ENCODE data around the gene STUB1. TPM values are rescaled to one million over a fixed set of nuclear protein-coding genes. Genes with fewer than 3 reads are reported as not detected.
"Not testable (repeated sequence)": the region's sequence is repeated elsewhere in the genome, so short reads cannot be mapped to it uniquely, and the experiment has no call there.

The STUB1 gene
- total RNA-seq, 5 donors from 2014 or later (not counting 1 experiment from before 2014, with no cell fraction given) = 67.3 to 119 (median 114) TPM

- H3K4me3 ChIP-seq (ENCODE audit: control insufficient read depth in 1 of 2, extremely low read depth in 1 of 2, low read length in 1 of 2) = no peak overlapping the region
- ATAC-seq (replicated peaks in 1 of 4) (no peak), DNase-seq (no peak)
- WGBS (ENCODE audit: insufficient coverage) = 94% methylated on average over 56 of the region's 61 CpGs
- H3K27ac ChIP-seq (ENCODE audit: low read length) = no peak overlapping the region
- POLR2A ChIA-PET = no interaction called here
- H3K4me1 Mint-ChIP-seq = peaks cover 10 to 46% (median 46%) of the 10 kb centered on the region in 3 donors
- no peaks in the 10 kb centered on the region for H3K9me3 Mint-ChIP-seq
- no peak overlapping the region for H3K27ac Mint-ChIP-seq
- H3K9me3 ChIP-seq = no peaks in the 10 kb centered on the region
- H3K27me3 ChIP-seq (replicated peaks in 1 of 2; ENCODE audit: control insufficient read depth in 2 of 2, extremely low read depth in 1 of 2, insufficient read depth in 2 of 2, low read length in 1 of 2) = no peaks in the 10 kb centered on the region
- peak overlapping the region in 2 of 3 donors; percentile 28 to 45 for H3K4me3 Mint-ChIP-seq
- H3K36me3 Mint-ChIP-seq = peaks cover 4% of the 10 kb centered on the region
- H3K4me1 ChIP-seq (ENCODE audit: control insufficient read depth in 1 of 2, extremely low read depth in 1 of 2, insufficient read depth in 2 of 2, low read length in 2 of 2) = peaks cover 8 to 69% of the 10 kb centered on the region in 2 experiments
- CTCF ChIA-PET = no interaction called here
- no peaks in the 10 kb centered on the region for H3K27me3 Mint-ChIP-seq
- peaks cover 8 to 28% of the 10 kb centered on the region in 2 donors for H3K36me3 ChIP-seq (ENCODE audit: control insufficient read depth in 2 of 2, extremely low read depth in 1 of 2, insufficient read depth in 1 of 2, low read length in 1 of 2)
These were observed 4.9 kb downstream of the STUB1 start for GRCh38 chr16:684961-685696.

GRCh38 chr16:685967-686366, 5.8 kb downstream of the STUB1 start:
- peak overlapping the region in 2 of 3 donors; percentile 45 to 56 for H3K4me3 Mint-ChIP-seq
- ChIA-PET CTCF (no interaction called here), POLR2A (interaction anchor here in 1 of 2 donors (0.6 kb wide), 1 partner anchor 631 kb away, joined by 5 read pairs; no protein-coding TSS in a partner anchor)
- Histone ChIP-seq H3K9me3 (no peaks in the 10 kb centered on the region), H3K27me3 (replicated peaks in 1 of 2; ENCODE audit: control insufficient read depth in 2 of 2, extremely low read depth in 1 of 2, insufficient read depth in 2 of 2, low read length in 1 of 2) (no peaks in the 10 kb centered on the region), H3K4me1 (ENCODE audit: control insufficient read depth in 1 of 2, extremely low read depth in 1 of 2, insufficient read depth in 2 of 2, low read length in 2 of 2) (peaks cover 8 to 72% of the 10 kb centered on the region in 2 experiments), H3K27ac (ENCODE audit: low read length) (no peak overlapping the region), H3K36me3 (ENCODE audit: control insufficient read depth in 2 of 2, extremely low read depth in 1 of 2, insufficient read depth in 1 of 2, low read length in 1 of 2) (peaks cover 8 to 28% of the 10 kb centered on the region in 2 donors), H3K4me3 (ENCODE audit: control insufficient read depth in 1 of 2, extremely low read depth in 1 of 2, low read length in 1 of 2) (no peak overlapping the region)
- no peaks in the 10 kb centered on the region for H3K27me3 Mint-ChIP-seq
- no peaks in the 10 kb centered on the region for H3K9me3 Mint-ChIP-seq
- peak overlapping the region; percentile 28 to 36 for H3K27ac Mint-ChIP-seq
- peaks cover 13 to 51% (median 50%) of the 10 kb centered on the region in 3 donors for H3K4me1 Mint-ChIP-seq
- ATAC-seq (replicated peaks in 1 of 4) = no peak
- no peak for DNase-seq
- 82% methylated on average over 8 of the region's 10 CpGs for whole genome bisulfite sequencing (ENCODE audit: insufficient coverage)
- peaks cover 4% of the 10 kb centered on the region for H3K36me3 Mint-ChIP-seq

DNA sequence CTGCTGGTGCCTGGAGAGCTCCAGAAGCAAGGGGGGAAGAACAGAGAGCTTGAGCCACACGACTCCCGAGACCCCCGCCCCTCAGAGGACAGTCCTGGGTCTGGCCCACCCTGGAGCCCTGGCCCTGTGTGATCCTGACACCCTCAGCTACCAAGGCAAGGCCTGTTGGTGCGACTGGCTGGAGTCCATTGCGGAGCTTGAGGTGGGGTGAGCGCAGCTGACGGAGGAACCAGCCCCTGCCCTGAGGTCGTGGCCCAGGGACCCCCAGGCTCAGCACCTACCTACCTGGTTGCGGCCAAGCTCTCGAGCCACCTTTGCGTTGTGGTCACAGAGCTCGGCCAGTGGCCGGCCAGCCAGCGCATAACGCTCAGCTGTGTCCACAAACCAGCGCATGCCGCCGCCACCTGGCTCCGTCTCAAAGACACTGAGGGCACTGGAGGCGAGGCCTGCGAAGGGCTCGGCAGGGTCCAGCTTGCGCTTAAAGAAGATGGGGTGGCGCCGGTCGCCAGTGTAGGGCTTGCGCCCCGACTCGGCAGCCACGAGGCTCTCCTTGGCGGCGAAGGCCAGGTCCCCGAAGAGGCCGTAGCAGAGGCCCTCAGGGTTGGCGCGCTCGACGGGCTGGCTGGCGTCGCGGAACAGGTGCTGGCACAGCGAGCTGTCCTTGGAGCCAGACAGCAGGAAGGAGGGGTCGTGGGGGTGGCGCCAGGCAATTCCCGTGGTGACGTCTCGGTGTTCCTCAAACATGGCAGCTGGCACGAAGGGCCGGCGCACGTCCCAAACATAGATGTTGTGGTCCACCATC, 6.5 kb downstream of the STUB1 start:
- ATAC-seq (replicated peaks in 1 of 4) (no peak), DNase-seq (no peak)
- Histone ChIP-seq H3K4me3 (ENCODE audit: control insufficient read depth in 1 of 2, extremely low read depth in 1 of 2, low read length in 1 of 2) (no peak overlapping the region), H3K36me3 (ENCODE audit: control insufficient read depth in 2 of 2, extremely low read depth in 1 of 2, insufficient read depth in 1 of 2, low read length in 1 of 2) (peaks cover 8 to 25% of the 10 kb centered on the region in 2 donors), H3K9me3 (no peaks in the 10 kb centered on the region), H3K27me3 (replicated peaks in 1 of 2; ENCODE audit: control insufficient read depth in 2 of 2, extremely low read depth in 1 of 2, insufficient read depth in 2 of 2, low read length in 1 of 2) (no peaks in the 10 kb centered on the region), H3K27ac (ENCODE audit: low read length) (no peak overlapping the region), H3K4me1 (ENCODE audit: control insufficient read depth in 1 of 2, extremely low read depth in 1 of 2, insufficient read depth in 2 of 2, low read length in 2 of 2) (peaks cover 8 to 67% of the 10 kb centered on the region in 2 experiments)
- no peak overlapping the region for H3K27ac Mint-ChIP-seq
- WGBS (ENCODE audit: insufficient coverage) = 96% methylated on average over 51 of the region's 51 CpGs
- H3K4me3 Mint-ChIP-seq = peak overlapping the region in 2 of 3 donors; percentile 34 to 45
- ChIA-PET POLR2A (interaction anchor here in 1 of 2 donors (0.6 kb wide), 1 partner anchor 630 kb away, joined by 5 read pairs; no protein-coding TSS in a partner anchor), CTCF (no interaction called here)
- peaks cover 17 to 47% (median 47%) of the 10 kb centered on the region in 3 donors for H3K4me1 Mint-ChIP-seq
- no peaks in the 10 kb centered on the region for H3K27me3 Mint-ChIP-seq
- H3K36me3 Mint-ChIP-seq = peaks cover 4% of the 10 kb centered on the region
- H3K9me3 Mint-ChIP-seq = no peaks in the 10 kb centered on the region

GRCh38 chr16:687499-687898, 7.3 kb downstream of the STUB1 start:
- Histone ChIP-seq H3K27me3 (replicated peaks in 1 of 2; ENCODE audit: control insufficient read depth in 2 of 2, extremely low read depth in 1 of 2, insufficient read depth in 2 of 2, low read length in 1 of 2) (no peaks in the 10 kb centered on the region), H3K27ac (ENCODE audit: low read length) (no peak overlapping the region), H3K4me1 (ENCODE audit: control insufficient read depth in 1 of 2, extremely low read depth in 1 of 2, insufficient read depth in 2 of 2, low read length in 2 of 2) (peaks cover 8 to 61% of the 10 kb centered on the region in 2 experiments), H3K36me3 (ENCODE audit: control insufficient read depth in 2 of 2, extremely low read depth in 1 of 2, insufficient read depth in 1 of 2, low read length in 1 of 2) (peaks cover 3 to 17% of the 10 kb centered on the region in 2 donors), H3K9me3 (no peaks in the 10 kb centered on the region), H3K4me3 (ENCODE audit: control insufficient read depth in 1 of 2, extremely low read depth in 1 of 2, low read length in 1 of 2) (no peak overlapping the region)
- 90% methylated on average over 18 of the region's 19 CpGs for WGBS (ENCODE audit: insufficient coverage)
- CTCF ChIA-PET = no interaction called here
- H3K9me3 Mint-ChIP-seq = no peaks in the 10 kb centered on the region
- H3K4me1 Mint-ChIP-seq = peaks cover 14 to 45% (median 39%) of the 10 kb centered on the region in 3 donors
- DNase-seq (no peak), ATAC-seq (replicated peaks in 1 of 4) (no peak)
- POLR2A ChIA-PET = no interaction called here
- H3K36me3 Mint-ChIP-seq = peaks cover 1% of the 10 kb centered on the region
- no peak overlapping the region for H3K4me3 Mint-ChIP-seq
- no peaks in the 10 kb centered on the region for H3K27me3 Mint-ChIP-seq
- no peak overlapping the region for H3K27ac Mint-ChIP-seq

DNA sequence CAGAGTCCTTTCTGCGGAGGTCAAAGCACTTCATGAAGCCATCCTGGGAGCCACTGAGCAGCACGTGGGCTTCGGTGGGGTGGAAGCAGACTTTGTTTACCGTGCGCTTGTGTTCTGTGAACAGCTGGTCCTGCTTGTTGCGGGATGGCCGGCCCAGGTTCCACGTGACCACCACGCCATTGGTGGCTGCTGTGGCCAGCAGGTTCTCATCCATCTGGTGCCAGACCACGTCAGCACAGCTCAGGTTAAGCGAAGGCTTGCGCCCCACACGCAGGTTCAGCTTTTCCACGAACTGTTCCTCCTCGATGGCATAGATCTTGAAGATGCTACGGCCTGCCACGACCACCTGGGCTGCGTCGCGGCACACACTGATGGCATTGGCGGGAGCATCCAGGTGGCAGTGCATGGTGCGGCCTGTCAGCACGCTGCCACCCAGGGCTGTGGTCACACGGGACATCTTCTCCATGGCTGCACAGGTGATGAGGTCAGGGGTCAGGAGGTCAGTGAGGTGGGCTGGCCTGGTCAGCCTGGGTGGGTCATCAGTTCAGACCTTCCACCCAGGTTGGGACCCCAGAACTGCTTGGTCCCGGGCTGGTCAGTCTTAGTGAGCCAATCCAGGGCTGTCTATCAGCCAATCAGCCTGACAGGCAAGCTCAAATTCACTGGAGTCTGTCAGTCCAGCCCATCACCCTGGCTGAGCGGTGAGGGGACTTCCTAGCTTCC, 9.1 kb downstream of the STUB1 start:
- Histone ChIP-seq H3K4me3 (ENCODE audit: control insufficient read depth in 1 of 2, extremely low read depth in 1 of 2, low read length in 1 of 2) (peak overlapping the region; percentile 76 to 89), H3K4me1 (ENCODE audit: control insufficient read depth in 1 of 2, extremely low read depth in 1 of 2, insufficient read depth in 2 of 2, low read length in 2 of 2) (peaks cover 8 to 54% of the 10 kb centered on the region in 2 experiments), H3K27ac (ENCODE audit: low read length) (peak overlapping the region; percentile 57), H3K36me3 (ENCODE audit: control insufficient read depth in 2 of 2, extremely low read depth in 1 of 2, insufficient read depth in 1 of 2, low read length in 1 of 2) (peaks cover 3 to 8% of the 10 kb centered on the region in 2 donors), H3K9me3 (no peaks in the 10 kb centered on the region), H3K27me3 (replicated peaks in 1 of 2; ENCODE audit: control insufficient read depth in 2 of 2, extremely low read depth in 1 of 2, insufficient read depth in 2 of 2, low read length in 1 of 2) (peaks cover 0 to 6% of the 10 kb centered on the region in 2 experiments)
- ChIA-PET CTCF (no interaction called here), POLR2A (no interaction called here)
- ATAC-seq (replicated peaks in 1 of 4) (no peak), DNase-seq (no peak)
- Mint-ChIP-seq H3K9me3 (no peaks in the 10 kb centered on the region), H3K4me1 (peaks cover 12 to 36% (median 36%) of the 10 kb centered on the region in 3 donors), H3K27me3 (no peaks in the 10 kb centered on the region), H3K36me3 (no peaks in the 10 kb centered on the region), H3K27ac (peak overlapping the region; percentile 84 to 91), H3K4me3 (peak overlapping the region; percentile 86 to 92 (median 87))
- 87% methylated on average over 26 of the region's 26 CpGs for WGBS (ENCODE audit: insufficient coverage)

- Mint-ChIP-seq H3K27ac (peak overlapping the region; percentile 59 to 68), H3K4me1 (peaks cover 18 to 40% (median 37%) of the 10 kb centered on the region in 3 donors), H3K4me3 (peak overlapping the region; percentile 86 to 92 (median 87))
- H3K27me3 Mint-ChIP-seq; POLR2A ChIA-PET; DNase-seq; H3K4me3 ChIP-seq (ENCODE audit: control insufficient read depth in 1 of 2, extremely low read depth in 1 of 2, low read length in 1 of 2); ATAC-seq (replicated peaks in 1 of 4); H3K27ac ChIP-seq (ENCODE audit: low read length); H3K36me3 ChIP-seq (ENCODE audit: control insufficient read depth in 2 of 2, extremely low read depth in 1 of 2, insufficient read depth in 1 of 2, low read length in 1 of 2); CTCF ChIA-PET; H3K36me3 Mint-ChIP-seq; H3K9me3 Mint-ChIP-seq; H3K9me3 ChIP-seq: not testable (repeated sequence)
- 87% methylated on average over 12 of the region's 16 CpGs for WGBS (ENCODE audit: insufficient coverage)
- Histone ChIP-seq H3K4me1 (ENCODE audit: control insufficient read depth in 1 of 2, extremely low read depth in 1 of 2, insufficient read depth in 2 of 2, low read length in 2 of 2) (peaks cover 16 to 55% of the 10 kb centered on the region in 2 experiments), H3K27me3 (replicated peaks in 1 of 2; ENCODE audit: control insufficient read depth in 2 of 2, extremely low read depth in 1 of 2, insufficient read depth in 2 of 2, low read length in 1 of 2) (peaks cover 0 to 23% of the 10 kb centered on the region in 2 experiments)
These were observed 11.0 kb downstream of the STUB1 start for GRCh38 chr16:691242-691641.
